Measurements from ENCODE around the gene STARD6.
"Not testable (repeated sequence)": the region's sequence is repeated elsewhere in the genome, so short reads cannot be mapped to it uniquely, and the experiment has no call there.

Gene STARD6

DNA sequence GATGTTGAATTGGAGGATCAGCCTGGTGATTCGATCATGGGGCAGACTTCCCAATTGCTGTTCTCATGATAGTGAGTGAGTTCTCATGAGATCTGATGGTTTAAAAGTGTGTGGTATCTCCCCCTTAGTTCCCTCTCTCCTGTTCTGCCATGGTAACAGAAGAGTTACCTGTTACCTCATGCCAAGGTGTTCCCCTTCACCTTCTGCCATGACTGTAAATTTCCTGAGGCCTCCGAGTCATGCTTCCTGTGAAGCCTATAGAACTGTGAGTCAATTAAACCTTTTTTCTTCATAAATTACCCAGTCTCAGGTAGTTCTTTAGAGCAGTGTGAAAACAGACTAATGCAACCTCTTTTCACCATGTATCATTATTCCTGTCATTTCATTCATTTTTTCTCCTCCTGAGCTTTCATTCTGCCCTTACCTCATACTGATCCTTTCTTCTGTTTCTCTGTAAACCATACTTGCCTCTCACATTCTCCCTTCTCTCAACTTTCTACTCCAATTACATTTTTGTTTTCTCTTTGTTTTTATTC is 22.0 kb downstream of the STARD6 start:
- TF ChIP-seq, protein P1, sequence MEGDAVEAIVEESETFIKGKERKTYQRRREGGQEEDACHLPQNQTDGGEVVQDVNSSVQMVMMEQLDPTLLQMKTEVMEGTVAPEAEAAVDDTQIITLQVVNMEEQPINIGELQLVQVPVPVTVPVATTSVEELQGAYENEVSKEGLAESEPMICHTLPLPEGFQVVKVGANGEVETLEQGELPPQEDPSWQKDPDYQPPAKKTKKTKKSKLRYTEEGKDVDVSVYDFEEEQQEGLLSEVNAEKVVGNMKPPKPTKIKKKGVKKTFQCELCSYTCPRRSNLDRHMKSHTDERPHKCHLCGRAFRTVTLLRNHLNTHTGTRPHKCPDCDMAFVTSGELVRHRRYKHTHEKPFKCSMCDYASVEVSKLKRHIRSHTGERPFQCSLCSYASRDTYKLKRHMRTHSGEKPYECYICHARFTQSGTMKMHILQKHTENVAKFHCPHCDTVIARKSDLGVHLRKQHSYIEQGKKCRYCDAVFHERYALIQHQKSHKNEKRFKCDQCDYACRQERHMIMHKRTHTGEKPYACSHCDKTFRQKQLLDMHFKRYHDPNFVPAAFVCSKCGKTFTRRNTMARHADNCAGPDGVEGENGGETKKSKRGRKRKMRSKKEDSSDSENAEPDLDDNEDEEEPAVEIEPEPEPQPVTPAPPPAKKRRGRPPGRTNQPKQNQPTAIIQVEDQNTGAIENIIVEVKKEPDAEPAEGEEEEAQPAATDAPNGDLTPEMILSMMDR (conservative IDR thresholded peaks at IDR 0.05) = no peak
- H3K27ac ChIP-seq = no peak overlapping the region

DNA sequence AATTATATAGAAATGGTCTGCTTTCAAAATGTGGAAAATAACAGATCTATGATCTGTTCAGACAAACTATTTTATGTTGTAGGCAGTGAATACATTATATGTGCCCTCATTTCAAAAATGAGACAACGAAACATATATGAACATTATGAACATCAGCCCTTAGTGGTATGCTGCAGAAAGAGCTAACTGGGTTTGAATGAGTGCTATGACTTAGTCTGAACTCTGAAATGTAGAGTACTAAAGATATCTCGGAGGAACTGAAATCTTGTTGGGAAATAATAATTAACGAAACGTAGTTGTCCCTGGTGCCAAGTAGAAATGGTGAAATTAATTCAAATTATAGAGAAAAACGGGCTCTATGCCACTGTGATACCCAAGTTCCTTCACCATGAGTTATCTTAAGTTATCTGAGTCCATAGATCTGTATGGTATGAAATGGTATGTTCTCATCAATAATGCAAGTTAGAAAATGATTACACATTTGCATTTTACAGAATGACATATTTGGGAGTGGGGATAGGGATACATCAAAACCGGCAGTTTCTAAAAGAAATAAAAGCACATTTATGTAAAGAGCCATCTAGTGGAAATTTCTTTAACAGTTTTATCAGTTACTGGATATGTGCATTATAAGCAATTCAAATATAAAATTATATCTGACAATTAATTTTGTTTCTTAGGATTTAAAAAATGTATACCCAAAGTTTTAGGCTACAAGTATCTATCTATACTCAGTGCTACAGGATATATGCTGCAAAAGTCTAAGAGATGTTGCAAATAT is 26.7 kb downstream of the STARD6 start:
- TF ChIP-seq, protein P1 (conservative IDR thresholded peaks at IDR 0.05) = peak; percentile 59
- H3K27ac ChIP-seq = no peak overlapping the region

DNA sequence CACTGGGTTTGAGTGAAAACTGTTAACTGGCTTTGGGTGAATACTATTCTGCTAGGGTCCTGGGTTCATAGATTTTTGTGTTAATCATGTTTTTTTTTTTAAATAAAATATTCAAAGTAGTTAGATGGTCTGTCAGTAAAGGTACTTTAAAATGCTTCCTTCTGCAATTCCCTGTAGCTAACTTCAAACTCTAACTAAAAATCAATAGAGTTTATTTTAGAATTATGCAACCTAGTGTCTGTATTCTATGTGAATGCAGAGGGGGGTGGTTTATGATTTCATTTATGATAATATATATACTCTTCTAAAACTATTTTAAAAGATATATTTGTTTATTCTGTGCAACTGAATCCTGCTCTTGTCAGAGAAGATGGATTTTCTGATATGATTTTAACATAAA is 27.9 kb downstream of the STARD6 start:
- no peak overlapping the region for H3K27ac ChIP-seq
- TF ChIP-seq, protein P1 (conservative IDR thresholded peaks at IDR 0.05) = no peak

DNA sequence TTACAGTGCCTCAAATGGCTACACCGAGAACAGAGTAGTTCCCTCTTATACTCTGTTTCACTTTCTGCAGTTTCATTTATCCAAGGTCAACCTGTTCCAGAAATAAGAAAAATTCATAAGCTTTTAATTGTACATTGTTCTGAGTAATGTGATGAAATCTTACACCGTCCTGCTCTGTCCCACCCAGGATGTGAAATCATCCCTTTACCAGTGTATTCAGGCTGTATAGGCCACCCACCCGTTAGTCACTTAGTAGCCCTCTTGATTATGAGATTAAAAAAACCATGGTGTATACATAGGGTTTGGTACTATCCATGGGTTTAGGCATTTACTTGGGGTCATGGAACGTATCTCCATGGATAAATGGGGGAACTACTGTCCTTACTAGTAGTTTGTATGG is 29.8 kb downstream of the STARD6 start:
- TF ChIP-seq, protein P1 (conservative IDR thresholded peaks at IDR 0.05) = no peak
- no peak overlapping the region for H3K27ac ChIP-seq

DNA sequence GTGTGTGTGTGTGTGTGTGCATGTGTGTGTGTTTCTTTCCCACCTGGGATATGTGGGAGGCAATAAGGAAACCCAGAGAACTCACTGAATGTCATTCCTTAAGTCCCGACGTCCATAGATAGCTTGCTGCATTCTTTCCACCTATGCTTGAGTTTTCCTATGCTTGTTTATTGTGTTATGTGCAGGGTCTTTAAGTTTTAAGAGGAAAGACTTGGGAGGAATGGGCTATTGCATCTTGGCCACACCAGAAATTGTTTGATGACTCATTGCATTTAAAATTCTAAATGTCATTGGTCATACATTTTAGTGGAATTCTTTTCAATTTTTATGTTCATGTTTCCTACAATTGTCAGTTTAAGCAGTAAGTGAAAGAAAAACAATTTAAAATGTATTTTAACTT is 33.7 kb downstream of the STARD6 start:
- no peak overlapping the region for H3K27ac ChIP-seq

DNA sequence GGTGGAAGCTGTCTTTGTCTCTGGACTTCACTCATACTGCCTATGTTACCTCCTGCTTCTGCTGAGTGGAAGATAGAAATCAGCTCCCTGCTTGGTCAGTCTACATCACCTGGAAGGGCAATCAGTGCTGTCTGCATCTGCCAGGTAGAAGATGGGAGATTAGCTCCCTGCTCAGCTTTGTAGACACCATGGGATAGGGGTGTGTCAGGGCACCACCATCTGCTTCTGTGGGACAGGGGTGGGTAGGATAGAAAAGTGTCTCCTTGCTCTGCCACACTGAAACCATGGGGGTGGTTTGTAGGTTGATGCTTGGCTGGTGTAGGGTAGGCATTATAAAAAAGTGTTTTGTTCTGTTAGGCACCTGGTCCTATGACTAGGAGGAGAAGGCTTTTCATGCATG is 34.1 kb downstream of the STARD6 start:
- TF ChIP-seq, protein P1 (conservative IDR thresholded peaks at IDR 0.05) = no peak
- H3K27ac ChIP-seq = no peak overlapping the region

More for the DNA sequence above, 33.7 kb downstream of the STARD6 start:
- TF ChIP-seq, protein P1 (conservative IDR thresholded peaks at IDR 0.05) = no peak

DNA sequence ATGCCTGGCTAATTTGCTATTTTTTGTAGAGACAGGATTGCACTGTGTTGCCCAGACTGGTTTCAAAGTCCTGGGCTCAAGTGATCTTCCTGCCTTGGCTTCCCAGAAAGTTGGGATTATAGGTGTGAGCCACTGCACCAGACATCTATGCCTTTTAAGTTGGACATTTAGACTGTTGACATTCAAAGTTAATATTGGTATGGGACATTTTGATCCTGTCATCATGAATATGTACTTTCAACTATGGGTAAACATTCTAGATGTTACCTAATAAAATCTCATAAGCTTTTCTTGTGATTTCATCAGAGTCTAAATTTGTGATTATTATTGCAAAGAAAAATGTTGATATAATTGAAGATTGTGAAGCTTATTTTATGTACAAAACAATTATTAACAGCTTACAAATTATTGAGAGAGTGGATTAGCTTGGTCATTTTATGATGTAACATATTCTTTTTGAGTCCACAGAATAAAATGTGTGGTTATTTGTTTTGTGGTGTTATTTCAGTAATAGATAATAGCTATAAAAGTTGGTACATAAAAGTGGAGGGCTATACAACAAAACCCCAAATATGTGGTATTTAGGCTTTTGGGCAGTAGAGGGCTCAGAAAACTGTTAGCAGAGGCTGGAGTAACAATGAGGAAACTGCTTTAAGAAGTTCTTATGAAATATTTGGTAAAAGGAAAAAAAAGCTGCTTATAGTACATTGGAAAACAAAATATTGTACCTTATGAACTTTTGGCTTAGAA is 41.4 kb downstream of the STARD6 start:
- TF ChIP-seq, protein P1 (conservative IDR thresholded peaks at IDR 0.05) = no peak

DNA sequence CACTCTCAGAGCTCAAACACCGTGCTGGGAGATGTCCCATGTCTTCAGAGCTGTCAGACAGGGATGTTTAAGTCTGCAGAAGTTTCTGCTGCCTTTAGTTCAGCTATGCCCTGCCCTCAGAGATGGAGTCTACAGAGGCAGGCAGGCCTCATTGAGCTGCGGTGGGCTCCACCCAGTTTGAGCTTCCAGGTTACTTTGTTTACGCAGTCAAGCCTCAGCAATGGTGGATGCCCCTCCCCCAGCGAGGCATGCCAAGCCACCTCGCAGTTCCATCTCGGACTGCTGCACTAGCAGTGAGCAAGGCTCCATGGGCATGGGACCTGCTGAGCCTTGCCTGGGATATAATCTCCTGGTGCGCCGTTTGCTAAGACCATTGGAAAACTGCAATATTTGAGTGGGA is 48.1 kb downstream of the STARD6 start:
- not testable (repeated sequence) for H3K27ac ChIP-seq

More for the DNA sequence above, 41.4 kb downstream of the STARD6 start:
- H3K27ac ChIP-seq = no peak overlapping the region
